Stimulated activated naive B cell treated with anti-CD40 and anti-IgM and Interleukin-4, amounts not matched to agents 10 μg/mL and 1 μg/mL and 100 μg/mL, for 72 hours (primary cell): ENCODE measurements around the gene HOXD10.
A peak's percentile ranks its signal among the peaks of the same experiment; 100 is the strongest.

Experiments used
- ATAC-seq, 2 donors: fragments of 150-1000 bp; cut with Tn5 transposase; replicated peaks; 2 replicates each; pipeline ENCODE4 v1.10.0; 2021; ENCODE audit warnings: moderate library complexity in 1 of 2
- DNase-seq: peaks from one replicate; pipeline ENCODE4 v3.0.0; 2021
- H3K27ac Mint-ChIP-seq: one replicate; pipeline ENCODE4 v1.8.0; 2022; ENCODE audit warnings: mild to moderate bottlenecking, mixed read lengths
- H3K27me3 Mint-ChIP-seq, 2 donors: one replicate each; pipeline ENCODE4 v1.8.0; 2022; ENCODE audit warnings: mixed read lengths in 2 of 2
- H3K36me3 Mint-ChIP-seq, 2 donors: one replicate each; pipeline ENCODE4 v1.8.0; 2022; ENCODE audit warnings: mixed read lengths in 2 of 2, mild to moderate bottlenecking in 1 of 2
- H3K4me1 Mint-ChIP-seq, 2 donors: one replicate each; pipeline ENCODE4 v1.8.0; 2022; ENCODE audit warnings: mixed read lengths in 2 of 2, mild to moderate bottlenecking in 1 of 2
- H3K4me3 Mint-ChIP-seq, 2 donors: one replicate each; pipeline ENCODE4 v1.8.0; 2022; ENCODE audit warnings: mild to moderate bottlenecking in 2 of 2, mixed read lengths in 2 of 2, moderate library complexity in 1 of 2
- H3K9me3 Mint-ChIP-seq, 2 donors: one replicate each; pipeline ENCODE4 v1.8.0; 2022; ENCODE audit warnings: mixed read lengths in 2 of 2, mild to moderate bottlenecking in 1 of 2

The HOXD10 gene

GRCh38 chr2:176079285-176079830 lies 37.2 kb upstream of the HOXD10 start:
- H3K27me3 Mint-ChIP-seq, result peaks cover 67 to 75% of the 10 kb centered on the region in 2 donors
- peaks cover 10 to 12% of the 10 kb centered on the region in 2 donors for H3K36me3 Mint-ChIP-seq
- H3K4me1 Mint-ChIP-seq, result peaks cover 8 to 15% of the 10 kb centered on the region in 2 donors
- H3K27ac Mint-ChIP-seq, result peak overlapping the region; percentile 97
- H3K9me3 Mint-ChIP-seq, result peaks cover 13 to 16% of the 10 kb centered on the region in 2 donors
- DNase-seq (no peak), ATAC-seq (no peak)
- H3K4me3 Mint-ChIP-seq, result peak overlapping the region; percentile 41 to 72

GRCh38 chr2:176079831-176080539 lies 36.6 kb upstream of the HOXD10 start:
- DNase-seq, result no peak
- peak overlapping the region; percentile 41 to 72 for H3K4me3 Mint-ChIP-seq
- H3K9me3 Mint-ChIP-seq, result peaks cover 13 to 16% of the 10 kb centered on the region in 2 donors

GRCh38 chr2:176080540-176081375 lies 35.8 kb upstream of the HOXD10 start:
- Mint-ChIP-seq H3K9me3 (peaks cover 13 to 15% of the 10 kb centered on the region in 2 donors), H3K4me1 (peaks cover 9 to 15% of the 10 kb centered on the region in 2 donors), H3K27me3 (peaks cover 65 to 74% of the 10 kb centered on the region in 2 donors), H3K27ac (peak overlapping the region; percentile 65), H3K36me3 (peaks cover 11 to 17% of the 10 kb centered on the region in 2 donors), H3K4me3 (peak overlapping the region in 1 of 2 donors; percentile 22)
- DNase-seq, result no peak
- no peak for ATAC-seq

More at GRCh38 chr2:176079831-176080539, 36.6 kb upstream of the HOXD10 start:
- peaks cover 8 to 15% of the 10 kb centered on the region in 2 donors for H3K4me1 Mint-ChIP-seq
- H3K27ac Mint-ChIP-seq, result peak overlapping the region; percentile 97
- no peak for ATAC-seq
- peaks cover 67 to 75% of the 10 kb centered on the region in 2 donors for H3K27me3 Mint-ChIP-seq
- peaks cover 12 to 14% of the 10 kb centered on the region in 2 donors for H3K36me3 Mint-ChIP-seq

- Mint-ChIP-seq H3K36me3 (peaks cover 10 to 17% of the 10 kb centered on the region in 2 donors), H3K9me3 (peaks cover 9 to 13% of the 10 kb centered on the region in 2 donors), H3K27ac (peak overlapping the region; percentile 65), H3K27me3 (peaks cover 65 to 74% of the 10 kb centered on the region in 2 donors), H3K4me1 (peaks cover 9 to 15% of the 10 kb centered on the region in 2 donors), H3K4me3 (peak overlapping the region in 1 of 2 donors; percentile 30)
- ATAC-seq, result no peak
- no peak for DNase-seq
These were observed 35.2 kb upstream of the HOXD10 start for GRCh38 chr2:176081376-176081836.

GRCh38 chr2:176081837-176082524 lies 34.6 kb upstream of the HOXD10 start:
- H3K4me1 Mint-ChIP-seq, result peaks cover 9 to 15% of the 10 kb centered on the region in 2 donors
- peak overlapping the region; percentile 13 to 30 for H3K4me3 Mint-ChIP-seq
- peaks cover 67 to 75% of the 10 kb centered on the region in 2 donors for H3K27me3 Mint-ChIP-seq
- H3K27ac Mint-ChIP-seq, result peak overlapping the region; percentile 86
- H3K36me3 Mint-ChIP-seq, result peaks cover 10 to 17% of the 10 kb centered on the region in 2 donors
- no peak for DNase-seq
- H3K9me3 Mint-ChIP-seq, result peaks cover 6 to 12% of the 10 kb centered on the region in 2 donors
- ATAC-seq, result no peak

- H3K4me1 Mint-ChIP-seq, result peaks cover 9 to 15% of the 10 kb centered on the region in 2 donors
- H3K9me3 Mint-ChIP-seq, result peaks cover 6 to 13% of the 10 kb centered on the region in 2 donors
- peaks cover 10 to 17% of the 10 kb centered on the region in 2 donors for H3K36me3 Mint-ChIP-seq
- peak overlapping the region in 1 of 2 donors; percentile 13 for H3K4me3 Mint-ChIP-seq
- peak overlapping the region; percentile 90 for H3K27ac Mint-ChIP-seq
- DNase-seq (no peak), ATAC-seq (no peak)
- H3K27me3 Mint-ChIP-seq, result peaks cover 72 to 79% of the 10 kb centered on the region in 2 donors
These were observed 34.1 kb upstream of the HOXD10 start for GRCh38 chr2:176082525-176082823.

GRCh38 chr2:176082824-176083751 lies 33.5 kb upstream of the HOXD10 start:
- H3K27ac Mint-ChIP-seq, result peak overlapping the region; percentile 90
- H3K4me3 Mint-ChIP-seq, result peak overlapping the region; percentile 36 to 37
- peaks cover 76 to 85% of the 10 kb centered on the region in 2 donors for H3K27me3 Mint-ChIP-seq
- no peak for DNase-seq
- no peak for ATAC-seq
- H3K9me3 Mint-ChIP-seq, result peaks cover 6 to 13% of the 10 kb centered on the region in 2 donors
- peaks cover 9 to 17% of the 10 kb centered on the region in 2 donors for H3K4me1 Mint-ChIP-seq
- peaks cover 10 to 17% of the 10 kb centered on the region in 2 donors for H3K36me3 Mint-ChIP-seq

- peaks cover 73 to 84% of the 10 kb centered on the region in 2 donors for H3K27me3 Mint-ChIP-seq
- ATAC-seq (no peak), DNase-seq (no peak)
- H3K4me3 Mint-ChIP-seq, result peak within 1 kb of the TSS; percentile 37 to 56
- peak within 1 kb of the TSS; percentile 90 for H3K27ac Mint-ChIP-seq
- peaks cover 6 to 11% of the 10 kb centered on the region in 2 donors for H3K9me3 Mint-ChIP-seq
- peaks cover 9 to 22% of the 10 kb centered on the region in 2 donors for H3K4me1 Mint-ChIP-seq
- H3K36me3 Mint-ChIP-seq, result peaks cover 10 to 17% of the 10 kb centered on the region in 2 donors
These were observed 32.7 kb upstream of the HOXD10 start, which contains the start of gene EVX2 for GRCh38 chr2:176083796-176084261. EVX2 (minus strand) TSS chr2:176083962; CDS start chr2:176083776, 186 bp downstream.

GRCh38 chr2:176084611-176085119 lies 31.9 kb upstream of the HOXD10 start:
- peaks cover under 1 to 7% of the 10 kb centered on the region in 2 donors for H3K9me3 Mint-ChIP-seq
- H3K27ac Mint-ChIP-seq, result peak overlapping the region; percentile 90
- H3K4me3 Mint-ChIP-seq, result peak overlapping the region; percentile 12 to 56
- H3K4me1 Mint-ChIP-seq, result peaks cover 3 to 14% of the 10 kb centered on the region in 2 donors
- H3K36me3 Mint-ChIP-seq, result peaks cover 9 to 12% of the 10 kb centered on the region in 2 donors
- ATAC-seq (no peak), DNase-seq (no peak)
- peaks cover 73 to 83% of the 10 kb centered on the region in 2 donors for H3K27me3 Mint-ChIP-seq

GRCh38 chr2:176085120-176085788 lies 31.3 kb upstream of the HOXD10 start:
- DNase-seq (no peak), ATAC-seq (no peak)
- peaks cover 3 to 13% of the 10 kb centered on the region in 2 donors for H3K4me1 Mint-ChIP-seq
- peaks cover 9 to 11% of the 10 kb centered on the region in 2 donors for H3K36me3 Mint-ChIP-seq
- peak overlapping the region in 1 of 2 donors; percentile 56 for H3K4me3 Mint-ChIP-seq
- H3K27ac Mint-ChIP-seq, result peak overlapping the region; percentile 90
- H3K27me3 Mint-ChIP-seq, result peaks cover 76 to 85% of the 10 kb centered on the region in 2 donors
- H3K9me3 Mint-ChIP-seq, result peaks cover 0 to 7% of the 10 kb centered on the region in 2 donors

GRCh38 chr2:176085861-176086771 lies 30.5 kb upstream of the HOXD10 start:
- ATAC-seq, result no peak
- H3K36me3 Mint-ChIP-seq, result peaks cover 8 to 11% of the 10 kb centered on the region in 2 donors

More at GRCh38 chr2:176085861-176086771, 30.5 kb upstream of the HOXD10 start:
- Mint-ChIP-seq H3K9me3 (peaks cover 0 to 10% of the 10 kb centered on the region in 2 donors), H3K27ac (peak overlapping the region; percentile 65), H3K27me3 (peaks cover 76 to 85% of the 10 kb centered on the region in 2 donors), H3K4me3 (no peak overlapping the region), H3K4me1 (peaks cover 3 to 13% of the 10 kb centered on the region in 2 donors)
- DNase-seq, result no peak
